Esophagus muscularis mucosa (tissue), 4 donors: ENCODE measurements around the gene PPA2.

Experiments
- EP300 ChIP-seq: sonication (generic); formaldehyde crosslinking; IDR thresholded peaks from one replicate; pipeline ENCODE4 v1.6.1; 2017; ENCODE audit warnings: antibody characterized with exemption
- POLR2A ChIP-seq: fragments of 450-650 bp; IDR thresholded peaks from one replicate; pipeline ENCODE4 v1.6.1; 2017; ENCODE audit warnings: antibody characterized with exemption, moderate library complexity, mild to moderate bottlenecking, low read depth
- TF ChIP-seq, protein P1 (sequence below), 3 experiments: fragments of 200-600 bp in 2 of 3; fragments of 450-650 bp in 1 of 3; sonication (generic) in 2 of 3; IDR thresholded peaks; one replicate each; pipeline ENCODE4 v1.5.1; 2017 to 2019; ENCODE audit warnings: antibody characterized with exemption in 3 of 3, mild to moderate bottlenecking in 2 of 3, moderate library complexity in 1 of 3

GRCh38 chr4:105345838-105346237 is 128.0 kb downstream of the PPA2 start:
- TF ChIP-seq, protein P1, sequence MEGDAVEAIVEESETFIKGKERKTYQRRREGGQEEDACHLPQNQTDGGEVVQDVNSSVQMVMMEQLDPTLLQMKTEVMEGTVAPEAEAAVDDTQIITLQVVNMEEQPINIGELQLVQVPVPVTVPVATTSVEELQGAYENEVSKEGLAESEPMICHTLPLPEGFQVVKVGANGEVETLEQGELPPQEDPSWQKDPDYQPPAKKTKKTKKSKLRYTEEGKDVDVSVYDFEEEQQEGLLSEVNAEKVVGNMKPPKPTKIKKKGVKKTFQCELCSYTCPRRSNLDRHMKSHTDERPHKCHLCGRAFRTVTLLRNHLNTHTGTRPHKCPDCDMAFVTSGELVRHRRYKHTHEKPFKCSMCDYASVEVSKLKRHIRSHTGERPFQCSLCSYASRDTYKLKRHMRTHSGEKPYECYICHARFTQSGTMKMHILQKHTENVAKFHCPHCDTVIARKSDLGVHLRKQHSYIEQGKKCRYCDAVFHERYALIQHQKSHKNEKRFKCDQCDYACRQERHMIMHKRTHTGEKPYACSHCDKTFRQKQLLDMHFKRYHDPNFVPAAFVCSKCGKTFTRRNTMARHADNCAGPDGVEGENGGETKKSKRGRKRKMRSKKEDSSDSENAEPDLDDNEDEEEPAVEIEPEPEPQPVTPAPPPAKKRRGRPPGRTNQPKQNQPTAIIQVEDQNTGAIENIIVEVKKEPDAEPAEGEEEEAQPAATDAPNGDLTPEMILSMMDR (IDR thresholded peaks at IDR 0.05), result no peak
- no peak for TF ChIP-seq POLR2A
- no peak for TF ChIP-seq EP300
